ENCODE data around the gene PLA2G2D.

The PLA2G2D gene, protein sequence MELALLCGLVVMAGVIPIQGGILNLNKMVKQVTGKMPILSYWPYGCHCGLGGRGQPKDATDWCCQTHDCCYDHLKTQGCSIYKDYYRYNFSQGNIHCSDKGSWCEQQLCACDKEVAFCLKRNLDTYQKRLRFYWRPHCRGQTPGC

DNA sequence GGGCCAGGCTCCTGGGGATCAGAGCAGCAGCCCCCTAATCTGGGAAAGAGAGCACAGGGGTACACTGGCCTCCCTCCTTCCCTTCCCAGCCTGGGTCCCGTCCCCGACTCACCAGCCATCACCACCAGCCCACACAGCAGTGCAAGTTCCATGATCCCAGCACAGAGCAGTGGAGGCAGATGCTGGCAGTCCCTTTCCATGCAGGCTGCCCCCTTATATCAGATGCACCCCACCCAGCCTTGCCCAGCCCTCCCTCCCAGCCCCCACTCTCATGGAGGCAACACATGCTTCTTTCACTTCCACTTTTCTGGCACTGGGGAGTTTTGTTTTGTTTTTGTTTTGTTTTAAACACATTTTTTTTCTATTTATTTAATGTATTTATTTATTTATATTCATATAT lies at the start of gene PLA2G2D:
TSS of gene PLA2G2D (minus strand) at position 190 of the 400 bp plus-strand sequence. CDS start at position 152, 38 bp downstream.
- no peak for DNase-seq

DNA sequence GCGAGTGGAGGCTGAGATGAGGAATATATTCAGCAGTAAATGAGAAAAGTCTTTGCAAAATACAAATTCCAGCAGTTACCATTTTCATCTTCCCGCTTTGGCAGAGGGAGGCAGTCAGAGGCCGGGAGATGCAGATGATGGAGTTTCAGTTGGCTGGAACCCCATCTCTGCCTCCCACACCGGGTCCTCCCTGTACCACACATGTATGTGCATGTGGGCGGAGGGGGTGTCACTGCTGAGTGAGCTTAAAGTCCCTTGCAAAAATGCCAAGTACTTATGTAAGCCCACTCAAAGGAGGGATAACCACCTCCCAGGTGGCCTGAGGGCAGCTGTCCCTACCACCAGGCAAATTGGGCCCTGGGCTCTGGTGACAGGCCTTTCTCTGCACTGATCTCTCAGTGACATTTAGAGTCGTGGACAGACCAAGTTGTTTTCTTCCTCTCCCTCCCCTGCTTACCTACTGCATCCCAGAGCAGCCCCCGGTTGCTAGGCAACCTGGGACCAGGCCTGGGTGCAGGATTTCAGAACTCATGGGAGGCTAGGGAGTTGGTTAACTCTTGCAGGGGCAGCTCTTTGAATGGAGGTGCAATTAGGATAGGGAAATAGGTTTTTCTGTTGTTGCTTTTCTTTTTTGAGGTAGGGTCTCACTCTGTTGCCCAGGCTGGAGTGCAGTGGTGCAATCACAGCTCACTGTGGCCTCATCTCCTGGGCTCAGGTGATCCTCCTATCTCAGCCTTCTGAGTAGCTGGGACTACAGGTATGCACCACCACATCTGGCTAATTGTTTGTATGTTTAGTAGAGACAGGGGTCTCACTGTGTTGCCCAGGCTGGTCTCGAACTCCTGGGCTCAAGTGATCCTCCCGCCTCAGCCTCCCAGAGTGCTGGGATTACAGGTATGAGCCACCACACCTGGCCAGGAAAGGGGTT lies 49.5 kb upstream of the PLA2G2D start:
- DNase-seq, result no peak

DNA sequence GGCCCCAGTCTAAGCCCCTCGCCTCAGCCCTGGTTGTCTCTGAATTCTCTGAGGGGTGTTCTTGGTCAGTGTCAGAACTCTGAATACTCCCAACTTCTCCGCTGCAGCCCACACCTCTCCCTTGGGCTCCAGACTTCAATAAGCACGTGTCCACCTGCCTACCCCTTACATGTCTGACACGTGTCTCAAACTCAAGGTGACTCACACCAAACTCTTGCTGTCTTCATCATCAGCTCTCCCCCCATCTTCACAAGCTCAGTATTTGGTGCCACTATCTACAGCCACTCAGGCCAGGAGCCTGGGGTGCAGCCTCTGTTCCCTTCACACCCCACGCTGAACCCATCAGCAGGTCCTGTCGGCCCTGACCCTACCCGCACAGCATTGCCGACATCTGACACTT lies 47.8 kb upstream of the PLA2G2D start:
- DNase-seq, result no peak

DNA sequence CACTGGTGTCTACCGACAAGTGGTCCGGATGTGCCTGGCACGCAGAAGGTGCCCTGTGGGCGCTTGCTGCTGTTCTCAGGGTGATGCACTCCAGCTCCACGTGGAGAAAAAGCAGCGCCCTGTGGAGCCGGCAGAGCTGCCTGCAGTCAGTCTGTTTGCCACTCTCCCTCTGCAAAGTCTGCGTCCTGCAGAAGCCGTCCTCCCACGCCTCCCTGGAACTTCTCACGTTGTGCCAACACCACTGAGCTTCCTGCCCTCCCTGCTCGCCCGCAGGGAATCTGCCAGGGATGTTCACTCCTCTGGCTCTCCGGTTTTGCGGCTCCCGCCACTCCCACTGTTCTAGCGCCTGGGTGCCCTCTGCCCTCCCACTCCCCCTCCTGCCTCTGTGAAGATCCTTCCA lies 46.7 kb upstream of the PLA2G2D start:
- DNase-seq, result no peak

DNA sequence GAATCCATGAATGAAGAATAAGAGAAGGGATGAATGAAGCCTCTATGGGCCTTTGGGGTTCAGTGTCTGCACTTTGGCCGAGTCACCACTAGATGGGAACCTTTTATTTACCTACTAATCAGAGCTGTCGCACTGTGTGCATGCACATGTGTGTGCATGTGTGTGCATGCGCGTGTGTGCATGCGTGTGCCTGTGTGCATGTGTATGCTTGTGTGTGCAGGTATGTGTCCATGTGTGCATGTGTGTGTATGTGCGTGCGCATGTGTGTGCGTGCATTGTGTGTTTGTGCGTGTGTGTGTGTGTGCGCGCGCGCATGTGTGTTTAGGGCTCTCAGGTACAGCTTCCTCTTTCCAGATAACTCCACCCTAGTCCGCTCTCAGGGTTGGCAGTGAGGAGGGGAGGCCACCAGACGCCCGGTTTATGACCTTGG lies 46.2 kb upstream of the PLA2G2D start:
- DNase-seq, result no peak

DNA sequence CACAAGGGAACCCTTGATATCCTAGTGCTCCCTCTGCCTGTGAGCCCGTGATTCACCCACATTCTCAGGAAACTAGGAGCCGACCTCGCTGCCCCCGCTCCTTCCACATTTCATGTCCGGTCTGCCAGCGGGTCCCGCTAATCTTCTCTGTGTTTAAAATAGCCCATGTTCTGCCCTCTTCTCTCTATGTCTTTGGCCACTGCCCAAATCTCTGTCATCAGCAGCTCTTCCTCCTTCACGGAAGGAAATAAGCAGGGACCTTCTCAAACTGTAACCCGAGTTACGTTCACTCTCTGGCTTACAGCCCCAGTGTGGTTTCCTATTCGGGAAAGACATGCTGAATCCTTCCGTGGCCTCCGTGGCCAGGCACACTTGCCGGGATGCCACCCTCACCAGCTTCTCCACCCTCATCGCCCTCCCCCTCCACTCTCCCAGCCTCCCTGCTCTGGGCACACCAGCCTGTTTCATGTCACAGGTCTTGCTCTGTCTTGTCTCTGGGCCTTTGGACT lies 45.4 kb upstream of the PLA2G2D start:
- no peak for DNase-seq

DNA sequence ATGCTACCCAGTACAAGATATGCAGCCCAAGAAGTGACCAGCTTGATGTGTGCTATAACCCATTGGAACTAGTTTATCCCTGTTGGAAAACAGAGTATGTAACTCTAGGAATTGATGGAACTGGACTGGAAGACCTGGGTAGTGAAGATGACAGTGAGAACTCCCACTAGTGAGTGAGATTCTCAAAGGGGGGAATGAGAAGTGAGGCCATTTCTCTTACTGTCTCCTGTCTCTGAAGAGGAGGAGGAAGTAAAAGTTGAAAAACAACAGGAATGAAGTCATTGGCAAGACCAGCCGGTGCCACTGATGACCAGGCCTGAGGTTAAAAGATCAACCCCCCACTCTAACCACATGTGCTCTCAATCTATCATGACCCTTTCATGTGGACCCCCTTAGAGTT lies 40.7 kb upstream of the PLA2G2D start:
- no peak for DNase-seq

DNA sequence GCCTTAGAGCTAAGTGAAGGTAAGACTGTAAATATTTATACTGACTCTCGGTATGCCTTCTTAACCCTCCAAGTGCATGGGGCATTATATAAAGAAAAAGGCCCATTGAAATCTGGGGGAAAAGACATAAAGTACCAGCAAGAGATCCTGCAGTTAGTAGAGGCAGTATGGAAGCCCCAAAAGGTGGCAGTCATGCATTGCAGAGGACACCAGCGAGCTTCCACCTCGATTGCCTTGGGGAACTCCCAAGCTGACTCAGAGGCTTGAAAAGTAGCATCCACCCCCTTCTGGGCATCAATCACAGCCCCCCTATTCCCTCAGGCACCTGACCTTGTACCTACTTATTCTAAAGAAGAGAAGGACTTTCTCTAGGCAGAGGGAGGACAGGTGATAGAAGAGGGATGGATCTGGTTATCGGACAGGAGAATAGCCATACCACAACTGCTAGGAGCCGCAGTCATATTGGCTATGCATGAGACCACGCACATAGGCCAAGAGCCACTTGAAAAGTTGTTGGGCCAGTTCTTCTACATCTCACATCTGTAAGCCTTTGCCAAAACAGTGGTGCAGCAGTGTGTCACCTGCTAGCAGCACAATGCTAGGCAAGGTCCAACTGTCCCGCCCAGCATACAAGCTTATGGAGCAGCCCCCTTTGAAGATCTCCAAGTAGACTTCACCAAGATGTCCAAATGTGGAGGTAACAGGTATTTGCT lies 39.2 kb upstream of the PLA2G2D start:
- no peak for DNase-seq

DNA sequence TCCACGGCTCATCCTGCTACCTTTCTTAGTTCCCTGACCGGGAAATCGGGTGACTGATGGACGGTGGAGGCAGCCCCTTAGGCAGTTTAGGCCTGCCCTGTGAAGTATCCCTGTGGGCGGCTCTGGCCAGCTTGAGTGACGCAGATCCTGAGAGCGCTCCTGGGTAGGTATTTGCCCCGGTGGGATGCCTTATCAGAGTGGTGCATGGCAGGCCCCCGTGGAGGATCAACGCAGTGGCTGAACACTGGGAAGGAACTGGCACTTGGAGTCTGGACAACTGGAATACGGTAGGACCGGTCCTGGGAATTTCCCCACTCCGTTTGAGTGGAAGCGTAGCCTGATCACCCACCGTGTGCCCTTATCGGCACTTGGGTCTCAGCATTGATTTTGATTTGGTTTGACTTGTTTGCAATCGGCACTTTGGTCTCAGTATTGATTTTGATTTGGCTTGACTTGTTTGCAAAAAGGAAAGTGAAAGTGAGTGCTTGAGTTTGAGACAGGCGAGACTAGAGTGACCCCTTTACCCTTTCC lies 35.0 kb upstream of the PLA2G2D start:
- no peak for DNase-seq

DNA sequence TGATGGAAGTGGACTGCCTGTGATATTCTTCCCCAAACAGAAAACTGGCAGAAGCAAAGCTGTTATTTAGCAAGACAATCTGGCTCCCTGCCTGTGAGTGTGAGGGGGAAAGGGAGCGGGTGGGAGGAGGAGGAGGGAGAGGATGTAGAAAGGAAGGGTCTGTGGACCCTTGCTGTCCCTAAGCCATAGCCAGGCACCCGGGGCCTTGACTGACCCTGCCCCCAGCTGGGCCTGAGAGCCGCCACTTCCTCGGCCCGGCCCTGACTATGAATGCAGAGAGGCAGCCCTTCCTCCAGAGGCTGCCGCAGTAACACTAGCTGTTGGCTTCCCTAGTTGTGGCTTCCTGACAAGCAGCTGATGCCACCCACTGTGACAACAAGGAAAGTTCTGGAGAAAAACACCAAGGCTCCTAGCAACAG lies 33.7 kb upstream of the PLA2G2D start:
- no peak for DNase-seq

DNA sequence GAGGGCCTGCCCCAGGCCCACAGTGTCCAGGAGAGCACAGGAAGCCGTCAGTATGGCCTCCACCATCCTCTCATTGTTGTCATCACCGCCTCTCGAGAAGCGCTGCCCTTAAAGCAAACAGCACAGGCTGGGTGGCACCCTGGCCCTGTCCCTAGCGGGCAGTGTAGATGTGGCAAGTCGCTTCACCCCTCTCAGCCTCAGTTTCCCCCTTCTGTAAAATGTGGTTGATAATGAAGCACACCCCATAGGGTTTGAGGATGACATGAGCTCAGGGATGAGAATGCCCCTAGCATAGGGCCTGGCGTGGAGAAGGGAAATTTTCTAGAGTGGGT lies 33.2 kb upstream of the PLA2G2D start:
- no peak for DNase-seq

DNA sequence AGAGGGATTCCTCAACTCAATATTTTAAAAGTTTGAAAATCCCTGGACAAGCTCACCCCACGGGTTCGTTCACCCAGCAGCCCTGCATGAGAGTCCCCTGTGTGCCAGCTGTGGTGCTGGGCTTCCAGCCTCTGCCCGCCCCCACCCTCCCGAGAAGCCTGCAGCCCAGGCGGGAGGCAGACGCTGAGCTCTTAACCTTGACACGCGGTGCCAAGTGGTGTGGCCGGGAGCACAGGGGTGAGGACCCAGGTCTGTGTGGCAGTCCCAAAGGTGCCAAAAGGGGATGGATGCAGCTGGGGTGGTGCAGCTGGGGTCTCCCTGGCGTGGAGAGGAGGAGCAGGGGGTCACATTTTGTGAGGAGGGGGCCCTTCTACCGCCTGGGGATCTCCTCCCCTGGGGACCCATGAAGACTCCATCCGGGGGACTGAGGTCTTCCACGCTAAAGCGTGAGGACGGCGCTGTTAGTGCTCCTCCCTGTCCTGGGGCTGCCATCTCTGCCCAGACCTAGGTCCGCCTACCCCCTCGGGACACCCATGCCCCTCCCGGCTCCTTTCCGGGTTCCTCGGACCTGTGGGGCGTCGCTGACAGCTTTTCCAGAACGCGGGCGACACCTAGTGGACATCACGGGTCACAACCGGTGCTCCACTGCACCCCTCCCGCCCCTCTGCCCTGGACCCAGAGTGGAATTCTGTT lies 32.7 kb upstream of the PLA2G2D start:
- DNase-seq, result peak; percentile 82

DNA sequence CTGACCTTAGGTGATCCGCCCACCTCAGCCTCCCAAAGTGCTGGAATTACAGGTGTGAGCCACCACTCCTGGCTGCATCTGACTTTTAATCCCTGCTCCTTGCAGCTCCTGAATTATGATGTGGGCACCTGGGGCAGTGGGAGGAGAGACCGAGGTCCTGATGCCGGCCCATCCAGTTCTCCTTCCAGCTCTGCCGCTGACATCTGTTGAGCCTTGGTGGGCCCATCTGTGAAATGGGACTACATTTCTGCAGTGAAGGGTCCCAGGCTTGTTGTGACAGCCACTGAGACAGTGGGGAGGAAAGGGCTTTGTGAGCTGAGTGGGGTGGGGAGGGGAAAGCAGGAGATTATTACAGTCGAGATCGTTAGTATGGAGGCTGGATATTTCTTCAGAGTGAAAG lies 31.6 kb upstream of the PLA2G2D start:
- DNase-seq, result no peak

DNA sequence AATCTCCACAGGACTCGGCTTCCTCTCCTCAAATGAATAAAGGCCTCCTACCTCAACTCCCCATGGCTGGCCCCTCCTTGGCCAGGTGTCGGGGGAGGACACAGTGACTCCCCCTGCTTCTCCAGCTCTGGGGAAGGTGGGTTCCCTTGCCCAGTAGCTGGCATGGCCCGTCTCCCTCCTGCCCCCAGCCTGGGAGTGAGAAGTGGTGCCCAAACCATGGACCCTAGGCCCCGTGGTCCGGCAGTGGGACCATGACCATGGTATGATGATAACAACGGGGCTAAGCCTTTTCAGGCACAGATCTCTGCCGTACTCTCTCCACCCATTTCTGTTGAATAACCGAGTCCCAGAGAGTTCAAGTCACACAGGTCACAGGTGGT lies 31.0 kb upstream of the PLA2G2D start:
- DNase-seq, result no peak

DNA sequence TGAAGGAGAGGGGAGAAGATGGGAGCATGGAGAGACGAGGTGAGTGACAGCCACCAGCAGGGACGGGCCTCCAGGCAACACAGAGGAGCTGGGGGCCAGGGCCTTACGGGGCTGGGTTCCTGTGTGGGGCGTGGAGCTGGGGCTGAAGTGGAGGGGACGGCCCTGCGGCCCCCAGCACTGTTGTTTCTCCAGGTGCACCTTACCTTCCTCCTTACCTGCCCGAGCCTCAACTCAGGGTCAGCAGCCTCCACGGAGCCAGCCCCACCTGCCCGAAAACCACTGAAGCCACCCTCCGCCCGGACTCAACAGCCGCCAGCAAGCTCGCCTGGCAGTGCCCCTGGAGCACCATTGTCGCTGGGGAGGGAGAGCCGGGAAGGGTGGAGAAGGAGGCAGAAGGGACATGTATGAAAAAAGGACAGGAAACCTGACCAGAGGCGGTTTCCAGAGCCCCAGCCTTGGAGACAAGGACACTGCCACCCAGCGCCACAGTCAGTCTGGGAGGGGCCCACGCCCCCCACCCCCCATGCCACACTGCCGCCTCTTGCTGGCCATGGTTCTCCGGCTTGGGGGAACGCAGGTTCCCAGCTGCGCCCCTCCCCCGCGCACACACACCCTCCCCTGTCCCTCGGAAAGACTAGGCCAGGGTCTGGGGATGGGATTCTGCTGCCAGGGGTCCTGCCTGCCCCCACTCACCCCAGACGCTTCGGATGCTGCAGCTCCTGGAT lies 30.4 kb upstream of the PLA2G2D start:
- no peak for DNase-seq

DNA sequence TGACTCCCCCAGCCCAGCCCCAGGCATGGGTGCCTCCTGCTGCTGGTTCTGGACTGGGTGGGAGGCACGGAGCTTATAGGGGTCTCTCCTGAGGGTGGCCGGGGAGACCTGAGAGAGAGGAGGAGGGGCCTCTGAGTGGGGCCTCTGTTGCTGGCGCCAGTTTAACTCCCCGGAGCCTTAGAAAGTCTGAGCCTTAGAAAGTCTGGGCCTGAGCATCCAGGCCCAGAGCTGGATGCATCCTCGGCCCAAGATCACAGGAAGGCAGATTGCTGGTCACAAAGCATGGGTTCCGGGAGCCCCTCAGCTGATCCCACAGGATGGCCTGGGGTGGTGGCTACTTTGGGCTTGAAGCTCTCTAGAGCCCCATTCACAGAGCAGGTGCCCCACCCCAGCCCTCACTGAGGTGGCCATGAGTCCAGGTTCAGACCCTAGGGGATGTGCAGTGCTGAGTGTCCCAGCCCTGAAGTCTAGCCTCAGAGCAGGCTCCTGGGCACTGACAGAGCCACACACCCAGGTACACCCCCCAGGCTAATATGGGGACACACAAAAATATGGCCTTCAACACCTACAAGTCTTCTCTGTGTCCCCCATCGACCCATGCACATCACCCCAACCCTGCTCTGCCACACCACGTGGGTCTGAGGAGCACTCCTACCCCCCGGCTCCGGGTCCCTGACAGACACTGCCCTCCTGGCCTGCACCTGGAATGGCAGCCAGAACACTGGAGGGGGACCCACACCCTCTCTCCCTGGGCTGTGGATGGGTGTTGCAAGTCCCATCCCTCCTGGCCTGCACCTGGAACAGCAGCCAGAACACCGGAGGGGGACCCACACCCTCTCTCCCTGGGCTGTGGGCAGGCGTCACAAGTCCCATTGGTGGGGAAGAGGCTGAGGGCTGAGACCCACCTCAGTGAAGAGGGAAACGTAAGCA lies 29.5 kb upstream of the PLA2G2D start:
- DNase-seq, result no peak

DNA sequence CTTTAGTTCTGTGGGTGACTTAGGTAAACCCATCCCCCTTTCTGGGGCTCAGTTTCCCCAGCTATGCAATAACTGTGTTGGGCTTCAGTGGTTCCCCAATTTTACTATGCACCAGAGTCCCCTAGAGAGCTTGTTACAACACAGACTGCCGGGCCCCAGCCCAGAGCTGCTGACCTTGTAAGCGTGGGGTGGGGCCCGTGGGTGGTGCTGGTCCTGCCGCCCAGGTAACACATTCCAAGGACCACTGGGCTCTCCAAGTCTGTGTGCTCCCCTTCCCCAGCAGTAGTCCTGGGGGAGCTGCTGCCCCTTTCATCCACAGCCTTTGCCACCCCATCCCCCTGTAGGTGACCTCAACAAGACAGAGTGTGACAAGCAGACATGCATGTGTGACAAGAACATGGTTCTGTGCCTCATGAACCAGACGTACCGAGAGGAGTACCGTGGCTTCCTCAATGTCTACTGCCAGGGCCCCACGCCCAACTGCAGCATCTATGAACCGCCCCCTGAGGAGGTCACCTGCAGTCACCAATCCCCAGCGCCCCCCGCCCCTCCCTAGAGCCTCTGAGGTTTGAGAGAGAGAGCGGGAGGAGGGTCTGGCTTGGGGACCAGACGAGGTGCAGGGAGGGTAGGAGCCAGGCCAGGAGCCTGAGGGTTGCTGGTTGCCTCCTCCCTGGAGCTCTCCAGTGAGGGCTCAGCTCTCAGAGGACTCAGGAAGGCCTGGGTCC lies 28.7 kb upstream of the PLA2G2D start:
- no peak for DNase-seq

DNA sequence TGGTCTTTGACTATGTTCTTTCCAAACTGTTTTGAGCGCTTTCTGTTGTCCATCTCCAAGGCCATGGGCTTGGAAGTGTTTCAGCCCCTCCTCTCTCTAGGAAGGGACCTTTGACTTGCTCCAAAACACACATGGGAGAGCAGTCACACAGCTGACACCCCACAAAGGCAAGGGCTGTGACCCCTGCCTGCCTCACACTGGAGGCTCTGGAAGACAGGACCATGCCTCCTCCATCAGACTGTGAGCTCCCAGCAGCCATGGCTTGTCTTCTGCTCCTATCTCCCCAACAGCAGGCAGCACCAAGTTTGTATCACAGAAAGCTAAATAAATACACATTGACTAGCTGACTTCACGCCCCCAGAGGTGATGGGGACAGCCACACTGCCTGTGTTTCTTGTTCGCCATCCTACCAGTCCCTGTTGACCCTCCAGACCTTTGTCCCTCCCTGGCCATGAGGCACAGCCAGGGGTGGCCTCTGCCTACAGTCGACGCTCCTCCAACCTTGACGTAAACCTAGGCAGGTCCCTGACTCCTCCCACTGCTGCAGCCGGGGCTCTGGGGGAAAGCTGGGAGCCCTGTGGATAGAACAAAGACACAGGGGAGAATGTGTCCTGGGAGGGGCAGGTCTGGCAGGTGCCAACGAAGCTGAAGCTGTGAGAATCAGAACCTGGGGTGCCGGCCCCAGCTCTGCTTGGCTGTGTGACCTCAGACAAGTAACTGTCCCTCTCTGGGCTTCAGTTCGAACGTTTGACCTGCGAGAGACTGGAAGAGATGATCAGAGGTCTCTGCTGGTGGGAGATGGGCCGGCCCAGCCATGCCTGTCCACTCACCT lies 24.6 kb upstream of the PLA2G2D start:
- no peak for DNase-seq

DNA sequence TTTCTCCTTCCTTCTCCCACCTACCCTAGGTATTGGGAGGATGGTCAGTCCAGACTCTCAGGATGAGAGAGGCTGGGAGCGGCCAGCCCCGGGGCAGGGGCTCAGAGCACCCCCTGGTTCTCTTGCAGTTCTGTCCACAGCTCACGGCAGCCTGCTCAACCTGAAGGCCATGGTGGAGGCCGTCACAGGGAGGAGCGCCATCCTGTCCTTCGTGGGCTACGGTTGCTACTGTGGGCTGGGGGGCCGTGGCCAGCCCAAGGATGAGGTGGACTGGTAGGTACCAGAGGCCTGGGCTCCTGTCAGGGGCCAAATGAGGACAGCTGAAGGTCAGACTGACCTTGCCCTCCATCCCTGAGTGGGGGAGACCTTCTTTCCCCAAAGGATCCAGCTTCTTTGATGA lies 24.0 kb upstream of the PLA2G2D start:
- DNase-seq, result no peak
